HL-60 (cell line): ENCODE data around the gene IL5.

ENCODE experiments used
- DNase-seq, 2 experiments: peaks; one replicate each; pipeline ENCODE4 v3.0.0-alpha.2; 2010 to 2020; ENCODE audit warnings: low read depth in 1 of 2, low spot score in 1 of 2
- H3K27ac ChIP-seq: fragments of 250-450 bp; sonication (Bioruptor Pico); replicated peaks from 2 replicates; pipeline ENCODE4 v1.5.1; 2020; ENCODE audit warnings: mild to moderate bottlenecking, moderate library complexity
- H3K27me3 ChIP-seq: fragments of 250-450 bp; sonication (Bioruptor Pico); 2 replicates; pipeline ENCODE4 v1.5.1; 2021; ENCODE audit warnings: mild to moderate bottlenecking, moderate library complexity; ENCODE audit not compliant: insufficient read depth, poor library complexity, severe bottlenecking
- H3K4me3 ChIP-seq: replicated peaks from 2 replicates; pipeline ENCODE4 v1.5.1; 2011; ENCODE audit warnings: mild to moderate bottlenecking, control low read depth, low read length; ENCODE audit not compliant: insufficient read depth
- CTCF ChIP-seq: IDR thresholded peaks from one replicate; pipeline ENCODE4 v1.5.1; 2011; ENCODE audit warnings: low read length, control low read depth, inconsistent platforms; ENCODE audit not compliant: insufficient read depth
- GABPA ChIP-seq: IDR thresholded peaks from 2 replicates; pipeline ENCODE4 v1.6.1; 2012; ENCODE audit warnings: low read depth
- POLR2AphosphoS5 ChIP-seq: IDR thresholded peaks from 2 replicates; pipeline ENCODE4 v1.6.1; 2012; ENCODE audit warnings: low read depth
- REST ChIP-seq: IDR thresholded peaks from 2 replicates; pipeline ENCODE4 v1.6.1; 2012; ENCODE audit warnings: low read depth; ENCODE audit not compliant: insufficient replicate concordance
- SPI1 ChIP-seq: IDR thresholded peaks from 2 replicates; pipeline ENCODE4 v1.6.1; 2012; ENCODE audit warnings: low read depth, mild to moderate bottlenecking, borderline replicate concordance

The IL5 gene

DNA sequence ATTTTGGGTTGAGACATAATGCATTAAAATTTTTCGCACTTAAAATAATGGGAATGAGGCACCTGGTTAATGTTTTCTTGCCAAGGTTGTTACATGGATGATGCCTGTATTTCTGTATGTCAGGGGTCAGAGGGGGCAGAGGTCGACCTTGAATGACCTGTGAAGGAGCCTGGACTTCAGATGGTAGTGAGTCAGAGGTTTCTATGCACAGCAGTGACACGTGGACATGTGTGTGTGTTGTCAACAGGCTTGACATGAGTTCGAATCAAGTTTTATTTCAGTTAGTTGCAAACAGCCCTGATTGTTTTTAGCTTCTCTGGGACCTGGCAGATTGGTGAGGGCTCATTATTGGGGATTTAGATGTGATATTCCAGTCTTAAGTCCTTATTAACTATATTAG is 3.6 kb downstream of the IL5 start:
- Histone ChIP-seq H3K4me3 (no peak overlapping the region), H3K27ac (no peak overlapping the region), H3K27me3 (no peaks in the 10 kb centered on the region)
- DNase-seq: no peak
- no peak for TF ChIP-seq REST
- TF ChIP-seq GABPA: no peak
- TF ChIP-seq SPI1: no peak
- TF ChIP-seq CTCF: no peak
- no peak for TF ChIP-seq POLR2AphosphoS5

GRCh38 chr5:132530946-132531345 is 12.4 kb downstream of the IL5 start:
- Histone ChIP-seq H3K4me3 (no peak overlapping the region), H3K27ac (no peak overlapping the region), H3K27me3 (no peaks in the 10 kb centered on the region)
- DNase-seq: no peak
- TF ChIP-seq REST: no peak
- TF ChIP-seq CTCF: no peak
- no peak for TF ChIP-seq GABPA
- no peak for TF ChIP-seq POLR2AphosphoS5
- TF ChIP-seq SPI1: no peak

DNA sequence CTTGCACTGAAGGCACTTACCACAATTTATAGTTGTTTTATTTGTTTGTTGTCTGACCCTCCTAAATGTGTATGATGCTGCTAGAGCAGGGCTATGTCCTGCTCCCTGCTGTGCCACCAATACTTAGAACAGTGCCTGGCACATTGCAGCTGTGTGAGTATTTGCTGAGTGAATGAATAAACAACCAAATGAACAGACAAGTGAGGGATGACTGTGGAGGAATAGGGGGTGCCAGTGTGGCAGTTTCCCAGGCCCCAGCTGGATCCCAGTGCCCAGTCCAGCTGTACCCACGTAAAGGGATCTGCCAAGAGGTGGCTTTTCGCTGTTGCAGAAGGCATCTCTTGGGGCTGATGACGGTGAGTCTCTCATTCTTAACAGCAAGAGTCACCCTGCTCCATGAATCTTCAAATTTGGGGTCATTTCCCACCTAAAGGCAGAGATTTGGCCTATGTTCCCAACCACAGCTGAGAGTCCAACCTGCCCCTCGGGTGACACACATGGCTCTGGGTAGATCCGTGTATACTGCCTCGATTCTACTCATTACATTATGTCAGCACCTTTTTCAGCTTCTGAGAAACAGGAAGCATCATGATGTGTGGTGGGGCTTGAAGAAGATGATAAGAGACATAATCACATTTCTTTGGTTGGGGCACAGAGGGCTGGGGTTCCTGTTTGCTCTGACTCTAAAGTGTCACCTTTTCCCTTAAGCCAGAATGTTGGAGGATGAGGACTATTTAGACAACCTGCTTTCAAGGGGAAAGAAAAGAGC is 14.3 kb downstream of the IL5 start:
- no peak for DNase-seq
- no peak overlapping the region for H3K27ac ChIP-seq
- H3K27me3 ChIP-seq: no peaks in the 10 kb centered on the region
- TF ChIP-seq SPI1 (no peak), GABPA (no peak), CTCF (no peak), REST (no peak)
- H3K4me3 ChIP-seq: no peak overlapping the region
